GM21576 (cell line): ENCODE results near the gene THAP3.

ENCODE experiments used
- ATAC-seq: cut with Tn5 transposase; IDR thresholded peaks from one replicate; pipeline ENCODE4 v1.9.1; 2021; ENCODE audit warnings: mild to moderate bottlenecking, moderate library complexity; ENCODE audit not compliant: unreplicated experiment

The THAP3 gene

GRCh38 chr1:6624710-6625583, at the start of gene THAP3:
THAP3 (plus strand) TSS chr1:6624868; CDS start chr1:6625219, 351 bp downstream.
- peak; percentile 81 for ATAC-seq

- no peak for ATAC-seq
Observed at GRCh38 chr1:6577831-6578525, 46.7 kb upstream of the THAP3 start.

GRCh38 chr1:6578624-6579373, 45.9 kb upstream of the THAP3 start:
- no peak for ATAC-seq

GRCh38 chr1:6579374-6580118, 45.1 kb upstream of the THAP3 start, which contains the start of gene ZBTB48:
ZBTB48 (plus strand) TSS chr1:6579994; CDS start chr1:6580610, 616 bp downstream.
- peak; percentile 92 for ATAC-seq

- ATAC-seq = no peak
Observed at GRCh38 chr1:6580119-6580592, 44.5 kb upstream of the THAP3 start.

GRCh38 chr1:6580593-6581409, 43.9 kb upstream of the THAP3 start:
- ATAC-seq = no peak

- ATAC-seq = no peak
Observed at GRCh38 chr1:6581561-6582305, 42.9 kb upstream of the THAP3 start.

GRCh38 chr1:6582370-6582769, 42.3 kb upstream of the THAP3 start:
- no peak for ATAC-seq

- ATAC-seq = no peak
Observed at GRCh38 chr1:6584126-6585080, 40.3 kb upstream of the THAP3 start.

GRCh38 chr1:6585081-6585722, 39.5 kb upstream of the THAP3 start:
- no peak for ATAC-seq

GRCh38 chr1:6585841-6586240, 38.8 kb upstream of the THAP3 start:
- ATAC-seq = no peak

- no peak for ATAC-seq
Observed at GRCh38 chr1:6586404-6586816, 38.3 kb upstream of the THAP3 start.

GRCh38 chr1:6587261-6588005, 37.2 kb upstream of the THAP3 start:
- ATAC-seq = no peak

- ATAC-seq = no peak
Observed at GRCh38 chr1:6588128-6588892, 36.4 kb upstream of the THAP3 start.

- ATAC-seq = no peak
Observed at GRCh38 chr1:6588893-6589520, 35.7 kb upstream of the THAP3 start.
